SU-DHL-6 (cell line): ENCODE measurements around the gene RIN1.

Experiments
- H2AFZ ChIP-seq: fragments of 200-600 bp; sonication (generic); 2 replicates; pipeline ENCODE4 v1.6.1; 2014; ENCODE audit warnings: low read depth, mild to moderate bottlenecking, moderate library complexity, mixed read lengths, antibody characterized with exemption, low read length; ENCODE audit not compliant: severe bottlenecking
- H3F3A ChIP-seq: fragments of 200-600 bp; shearing (Covaris generic); 2 replicates; pipeline ENCODE4 v1.6.0; 2016; ENCODE audit warnings: antibody characterized with exemption, mild to moderate bottlenecking; ENCODE audit not compliant: insufficient read depth
- H3K27ac ChIP-seq: fragments of 200-600 bp; sonication (generic); 2 replicates; pipeline ENCODE4 v1.5.1; 2016; ENCODE audit warnings: low read depth, mild to moderate bottlenecking, low read length, moderate library complexity, mixed read lengths
- H3K27me3 ChIP-seq: fragments of 200-600 bp; sonication (generic), shearing (Covaris generic); 2 replicates; pipeline ENCODE4 v1.6.0; 2014; ENCODE audit warnings: mild to moderate bottlenecking, low read length
- H3K36me3 ChIP-seq: fragments of 200-600 bp; sonication (generic); 2 replicates; pipeline ENCODE4 v1.6.1; 2014; ENCODE audit warnings: mild to moderate bottlenecking, low read length, mixed read lengths
- H3K4me2 ChIP-seq: fragments of 300-600, 200-600 bp; shearing (Covaris generic), sonication (generic); 2 replicates; pipeline ENCODE4 v1.6.0; 2014; ENCODE audit warnings: low read length, low read depth, mild to moderate bottlenecking; ENCODE audit not compliant: poor library complexity, severe bottlenecking
- H3K4me3 ChIP-seq: fragments of 200-600 bp; sonication (generic); 2 replicates; pipeline ENCODE4 v1.5.1; 2014; ENCODE audit warnings: antibody characterized with exemption, low read length, mild to moderate bottlenecking, mixed read lengths; ENCODE audit not compliant: insufficient read depth, poor library complexity, severe bottlenecking
- H3K79me2 ChIP-seq: fragments of 200-600 bp; sonication (generic); 2 replicates; pipeline ENCODE4 v1.6.1; 2014; ENCODE audit warnings: mild to moderate bottlenecking, low read length, moderate library complexity; ENCODE audit not compliant: insufficient read depth
- H3K9ac ChIP-seq: fragments of 200-600 bp; sonication (generic); 2 replicates; pipeline ENCODE4 v1.7.0; 2014; ENCODE audit warnings: mild to moderate bottlenecking, low read length
- H3K9me2 ChIP-seq: fragments of 200-600 bp; sonication (generic); replicated peaks from 2 replicates; pipeline ENCODE4 v1.6.1; 2014; ENCODE audit warnings: low read length; ENCODE audit not compliant: insufficient read depth
- H3K9me3 ChIP-seq: fragments of 200-600 bp; sonication (generic); 2 replicates; pipeline ENCODE4 v1.6.1; 2014; ENCODE audit warnings: low read length, mixed read lengths; ENCODE audit not compliant: insufficient read depth
- H4K20me1 ChIP-seq: fragments of 200-600 bp; sonication (generic); 2 replicates; pipeline ENCODE4 v1.6.1; 2014; ENCODE audit warnings: low read depth, mild to moderate bottlenecking, antibody characterized with exemption, low read length, moderate library complexity, mixed read lengths
- EZH2phosphoT487 ChIP-seq: fragments of 200-600 bp; sonication (generic), shearing (Covaris generic); conservative IDR thresholded peaks from 2 replicates; pipeline ENCODE4 v1.6.1; 2018; ENCODE audit warnings: mild to moderate bottlenecking, antibody characterized with exemption, low read length, moderate library complexity, mixed read lengths
- TF ChIP-seq, protein P1 (sequence below): fragments of 200-600 bp; sonication (generic); IDR thresholded peaks from one replicate; pipeline ENCODE4 v1.5.1; 2017; ENCODE audit warnings: antibody characterized with exemption, mild to moderate bottlenecking, low read length, moderate library complexity; ENCODE audit not compliant: insufficient read depth, poor library complexity, severe bottlenecking

Gene RIN1

DNA sequence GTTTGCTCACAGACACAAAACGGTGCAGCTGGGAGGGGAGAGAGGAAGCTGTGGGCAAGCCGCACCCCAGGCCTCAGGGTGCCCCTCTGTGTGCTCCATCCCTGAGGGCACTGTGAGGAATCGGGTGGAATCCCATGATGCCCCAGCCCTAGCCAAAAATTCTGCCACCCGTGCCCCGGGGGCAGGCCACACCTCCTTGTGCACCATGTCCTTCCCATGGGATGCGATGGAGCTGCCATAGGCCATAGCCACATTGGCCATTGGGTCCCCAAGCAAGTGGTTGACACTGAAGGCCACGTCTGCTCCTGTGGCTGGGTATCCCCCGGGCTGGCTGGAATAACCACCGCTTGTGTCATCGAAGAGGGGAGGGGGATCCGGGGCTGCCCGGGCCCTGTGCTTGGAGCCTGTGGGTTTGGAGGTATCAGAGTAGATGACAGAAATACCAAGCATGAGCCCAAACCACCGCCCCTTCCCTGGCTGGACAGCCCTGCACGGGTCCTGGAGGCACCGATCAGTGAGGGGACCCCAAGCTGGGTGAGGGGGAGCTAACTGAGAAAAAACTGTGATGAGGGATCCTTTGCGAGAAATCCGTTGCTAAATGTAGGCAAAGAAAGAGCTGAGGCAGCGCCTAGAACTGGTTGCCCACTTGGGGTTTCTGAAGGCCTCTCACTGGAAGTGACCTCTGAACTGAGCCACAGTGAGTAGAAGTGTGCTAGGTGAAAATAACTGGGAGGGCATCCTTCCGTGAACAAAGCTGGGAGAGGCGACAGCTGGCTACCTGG is 48.2 kb downstream of the RIN1 start:
- no peak for TF ChIP-seq EZH2phosphoT487
- TF ChIP-seq, protein P1, sequence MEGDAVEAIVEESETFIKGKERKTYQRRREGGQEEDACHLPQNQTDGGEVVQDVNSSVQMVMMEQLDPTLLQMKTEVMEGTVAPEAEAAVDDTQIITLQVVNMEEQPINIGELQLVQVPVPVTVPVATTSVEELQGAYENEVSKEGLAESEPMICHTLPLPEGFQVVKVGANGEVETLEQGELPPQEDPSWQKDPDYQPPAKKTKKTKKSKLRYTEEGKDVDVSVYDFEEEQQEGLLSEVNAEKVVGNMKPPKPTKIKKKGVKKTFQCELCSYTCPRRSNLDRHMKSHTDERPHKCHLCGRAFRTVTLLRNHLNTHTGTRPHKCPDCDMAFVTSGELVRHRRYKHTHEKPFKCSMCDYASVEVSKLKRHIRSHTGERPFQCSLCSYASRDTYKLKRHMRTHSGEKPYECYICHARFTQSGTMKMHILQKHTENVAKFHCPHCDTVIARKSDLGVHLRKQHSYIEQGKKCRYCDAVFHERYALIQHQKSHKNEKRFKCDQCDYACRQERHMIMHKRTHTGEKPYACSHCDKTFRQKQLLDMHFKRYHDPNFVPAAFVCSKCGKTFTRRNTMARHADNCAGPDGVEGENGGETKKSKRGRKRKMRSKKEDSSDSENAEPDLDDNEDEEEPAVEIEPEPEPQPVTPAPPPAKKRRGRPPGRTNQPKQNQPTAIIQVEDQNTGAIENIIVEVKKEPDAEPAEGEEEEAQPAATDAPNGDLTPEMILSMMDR, result no peak
- Histone ChIP-seq H4K20me1 (no peaks in the 10 kb centered on the region), H2AFZ (peak overlapping the region; percentile 57), H3K9ac (peak overlapping the region; percentile 84), H3K27ac (no peak overlapping the region), H3K36me3 (no peaks in the 10 kb centered on the region), H3K4me2 (peak overlapping the region; percentile 69), H3K27me3 (no peaks in the 10 kb centered on the region), H3F3A (no peaks in the 10 kb centered on the region), H3K9me2 (no peaks in the 10 kb centered on the region), H3K4me3 (peak overlapping the region; percentile 72), H3K9me3 (no peaks in the 10 kb centered on the region), H3K79me2 (no peaks in the 10 kb centered on the region)

DNA sequence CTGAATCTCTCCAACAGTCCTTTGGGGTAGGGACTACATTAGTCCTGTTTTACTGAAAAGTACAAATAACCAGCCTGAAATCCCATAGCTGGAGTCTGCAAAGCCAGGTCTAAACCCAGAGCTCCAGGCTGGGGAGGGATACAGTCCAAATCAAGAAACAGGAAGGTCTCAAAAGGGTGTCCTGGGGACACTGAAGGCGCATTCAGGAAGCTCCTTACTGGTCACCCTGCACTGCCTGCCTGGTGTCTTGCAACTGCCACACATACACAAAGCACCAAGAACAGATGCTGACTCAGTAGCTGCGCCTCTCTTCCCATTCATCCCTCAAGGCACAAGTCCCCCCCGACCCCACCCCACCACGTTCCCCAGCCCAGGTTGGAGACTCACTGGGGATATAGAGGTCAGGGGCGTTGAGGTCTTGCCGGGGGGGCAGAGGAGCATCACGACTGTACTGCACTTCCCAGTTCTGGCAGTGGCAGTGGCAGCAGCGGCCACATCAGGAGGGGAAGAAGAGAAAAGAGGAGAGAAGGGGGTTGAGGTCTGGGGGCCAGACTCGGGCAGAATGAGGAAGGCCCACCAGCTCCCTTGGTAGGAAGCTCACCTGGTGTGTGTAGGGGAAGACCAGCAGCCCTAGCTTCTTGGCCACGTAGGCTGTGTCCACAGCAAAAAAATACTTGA is 48.9 kb downstream of the RIN1 start:
- no peaks in the 10 kb centered on the region for H3K79me2 ChIP-seq
- no peak overlapping the region for H3K4me3 ChIP-seq
- TF ChIP-seq, protein P1, result no peak
- no peak for TF ChIP-seq EZH2phosphoT487
- H3K9ac ChIP-seq, result peak overlapping the region; percentile 84; the same call in 1 of the 2 replicates
- H3K9me3 ChIP-seq, result no peaks in the 10 kb centered on the region
- no peaks in the 10 kb centered on the region for H3K27me3 ChIP-seq
- H3K4me2 ChIP-seq, result peak overlapping the region; percentile 69
- no peaks in the 10 kb centered on the region for H3K36me3 ChIP-seq
- no peaks in the 10 kb centered on the region for H3F3A ChIP-seq
- H3K9me2 ChIP-seq, result no peaks in the 10 kb centered on the region
- H2AFZ ChIP-seq, result no peak overlapping the region
- H3K27ac ChIP-seq, result no peak overlapping the region
- H4K20me1 ChIP-seq, result no peaks in the 10 kb centered on the region

DNA sequence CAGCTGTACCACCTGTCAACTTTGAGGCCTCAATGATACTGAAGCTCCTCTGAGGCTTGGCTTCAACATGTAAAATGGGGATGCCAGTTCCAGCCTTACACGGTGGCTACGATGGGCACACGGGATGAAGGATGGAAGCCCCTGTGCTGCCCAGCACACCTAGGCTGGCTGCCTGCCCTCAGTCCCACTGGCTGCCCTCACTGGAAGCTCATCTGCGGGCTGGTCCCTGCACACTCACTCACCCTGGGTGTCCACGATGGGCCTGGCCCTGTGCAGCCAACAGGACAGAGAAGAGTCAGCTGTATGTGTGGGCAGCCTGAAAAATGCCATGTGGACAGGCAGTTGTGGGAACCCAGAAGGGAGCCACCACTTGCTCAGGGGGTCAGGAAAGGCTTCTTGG is 49.5 kb downstream of the RIN1 start:
- H3K4me2 ChIP-seq, result no peak overlapping the region
- H3K9ac ChIP-seq, result no peak overlapping the region
- TF ChIP-seq, protein P1, result no peak
- no peak for TF ChIP-seq EZH2phosphoT487
- H3K27ac ChIP-seq, result no peak overlapping the region
- no peaks in the 10 kb centered on the region for H3K36me3 ChIP-seq
- H3K79me2 ChIP-seq, result no peaks in the 10 kb centered on the region
- H3K27me3 ChIP-seq, result no peaks in the 10 kb centered on the region
- H3K9me3 ChIP-seq, result no peaks in the 10 kb centered on the region
- H3F3A ChIP-seq, result no peaks in the 10 kb centered on the region
- H3K9me2 ChIP-seq, result no peaks in the 10 kb centered on the region
- H3K4me3 ChIP-seq, result no peak overlapping the region
- H2AFZ ChIP-seq, result no peak overlapping the region
- no peaks in the 10 kb centered on the region for H4K20me1 ChIP-seq
